Heart left ventricle (tissue), 13 donors: Measurements from ENCODE around the gene BRSK1.

Experiments
- POLR2A ChIP-seq, 2 donors: fragments of 450-650 bp; IDR thresholded peaks; one replicate each; pipeline ENCODE4 v1.6.1; 2017; ENCODE audit warnings: antibody characterized with exemption in 2 of 2, mild to moderate bottlenecking in 2 of 2, moderate library complexity in 2 of 2
- TF ChIP-seq, protein P1 (sequence below), 12 donors: fragments of 200-600 bp; sonication (generic) in 4 of 12; IDR thresholded peaks; one replicate each; pipeline versions ENCODE4 v1.5.0 to v1.8.0; 2018 to 2022; ENCODE audit warnings: antibody characterized with exemption in 12 of 12, mild to moderate bottlenecking in 5 of 12
- donor health status: ischemic (EF 13 %, LVEDD 7.1; RV severe dilation, severe dysfunction).
- donor health status: DM: no; HTN: yes; CAD: no.
- donor health status: DM: no; HTN: no; CAD: no.
- donor health status: ischemic (EF 25% LVEDD 6.9; RV normal size, moderate dysfunction).
- donor health status: ischemic (EF 25% LVEDD 5.7; RV mildly dilated, moderate dysfunction).
- donor health status: ischemic (EF 35%, LVEDD 5.7; RV mildly dilated, moderate dysfunction).
- donor health status: nonischemic (EF 11% LVEDD 7.7; RV severe dilation, severe dysfunction).
- donor health status: DM: yes; HTN: yes; CAD: no.
- donor health status: PGD.
- donor health status: ischemic (EF 29% LVEDD 5.4; RV normal size, mild dysfunction).
- donor health status: nonischemic (EF 23%, LVEDD 6.1; RV moderate dilation, normal function).

DNA sequence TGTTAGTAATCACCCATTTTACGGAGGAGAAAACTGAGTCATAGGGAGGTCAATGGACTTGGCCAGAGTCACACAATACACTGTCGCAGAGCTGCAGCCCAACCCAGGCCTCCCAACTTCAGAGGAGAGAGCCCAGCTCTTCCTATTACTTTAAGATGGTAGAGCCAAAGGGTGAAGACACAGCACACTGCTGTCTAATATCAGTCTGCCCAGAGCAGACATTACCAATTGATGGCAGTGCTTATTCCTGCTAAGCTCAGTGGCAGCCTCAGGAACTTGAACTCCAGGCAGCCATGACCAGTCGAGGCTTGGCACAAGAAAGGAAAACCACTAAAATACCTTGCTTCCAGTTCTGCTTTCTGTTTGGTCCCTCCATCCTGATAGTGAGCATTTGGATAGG is 22.9 kb downstream of the BRSK1 start:
- TF ChIP-seq, protein P1, sequence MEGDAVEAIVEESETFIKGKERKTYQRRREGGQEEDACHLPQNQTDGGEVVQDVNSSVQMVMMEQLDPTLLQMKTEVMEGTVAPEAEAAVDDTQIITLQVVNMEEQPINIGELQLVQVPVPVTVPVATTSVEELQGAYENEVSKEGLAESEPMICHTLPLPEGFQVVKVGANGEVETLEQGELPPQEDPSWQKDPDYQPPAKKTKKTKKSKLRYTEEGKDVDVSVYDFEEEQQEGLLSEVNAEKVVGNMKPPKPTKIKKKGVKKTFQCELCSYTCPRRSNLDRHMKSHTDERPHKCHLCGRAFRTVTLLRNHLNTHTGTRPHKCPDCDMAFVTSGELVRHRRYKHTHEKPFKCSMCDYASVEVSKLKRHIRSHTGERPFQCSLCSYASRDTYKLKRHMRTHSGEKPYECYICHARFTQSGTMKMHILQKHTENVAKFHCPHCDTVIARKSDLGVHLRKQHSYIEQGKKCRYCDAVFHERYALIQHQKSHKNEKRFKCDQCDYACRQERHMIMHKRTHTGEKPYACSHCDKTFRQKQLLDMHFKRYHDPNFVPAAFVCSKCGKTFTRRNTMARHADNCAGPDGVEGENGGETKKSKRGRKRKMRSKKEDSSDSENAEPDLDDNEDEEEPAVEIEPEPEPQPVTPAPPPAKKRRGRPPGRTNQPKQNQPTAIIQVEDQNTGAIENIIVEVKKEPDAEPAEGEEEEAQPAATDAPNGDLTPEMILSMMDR (IDR thresholded peaks at IDR 0.05), result no peak
- no peak for TF ChIP-seq POLR2A (IDR thresholded peaks at IDR 0.05)
